Fibroblast of skin of left quadriceps (primary cell): ENCODE data around the gene CTRB1.

Experiments
- DNase-seq, 2 experiments: peaks; one replicate each; pipeline ENCODE4 v3.0.0-alpha.2; 2013; ENCODE audit warnings: low read depth in 2 of 2

Gene CTRB1

GRCh38 chr16:75225678-75226515 is 7.1 kb downstream of the CTRB1 start:
- no peak for DNase-seq

- DNase-seq = no peak
Measured at GRCh38 chr16:75226550-75227360, 8.0 kb downstream of the CTRB1 start.

- no peak for DNase-seq
Measured at GRCh38 chr16:75227361-75228142, 8.8 kb downstream of the CTRB1 start.

GRCh38 chr16:75228143-75228976 is 9.6 kb downstream of the CTRB1 start:
- no peak for DNase-seq

- DNase-seq = no peak
Measured at GRCh38 chr16:75229172-75230031, 10.6 kb downstream of the CTRB1 start.

GRCh38 chr16:75230471-75231110 is 11.8 kb downstream of the CTRB1 start:
- DNase-seq = no peak

- no peak for DNase-seq
Measured at GRCh38 chr16:75231570-75231969, 12.8 kb downstream of the CTRB1 start.

GRCh38 chr16:75233611-75233938 is 14.8 kb downstream of the CTRB1 start:
- no peak for DNase-seq

GRCh38 chr16:75234856-75235696 is 16.3 kb downstream of the CTRB1 start:
- DNase-seq = no peak

GRCh38 chr16:75235721-75236193 is 17.0 kb downstream of the CTRB1 start:
- DNase-seq = no peak

- DNase-seq = no peak
Measured at GRCh38 chr16:75236232-75236631, 17.4 kb downstream of the CTRB1 start.

GRCh38 chr16:75236736-75237397 is 18.1 kb downstream of the CTRB1 start:
- no peak for DNase-seq

- DNase-seq = no peak
Measured at GRCh38 chr16:75237398-75238131, 18.8 kb downstream of the CTRB1 start.

- peak; percentile 70 to 77 for DNase-seq
Measured at GRCh38 chr16:75238132-75238852, 19.5 kb downstream of the CTRB1 start.

GRCh38 chr16:75238853-75239541 is 20.2 kb downstream of the CTRB1 start:
- no peak for DNase-seq

- no peak for DNase-seq
Measured at GRCh38 chr16:75239542-75240122, 20.8 kb downstream of the CTRB1 start.
